GM21528 (cell line): Measurements from ENCODE around the gene BRIP1.
"Not testable (repeated sequence)": the region's sequence is repeated elsewhere in the genome, so short reads cannot be mapped to it uniquely, and the experiment has no call there.

Experiments used
- ATAC-seq: cut with Tn5 transposase; IDR thresholded peaks from one replicate; pipeline ENCODE4 v1.9.1; 2021; ENCODE audit warnings: mild to moderate bottlenecking, moderate library complexity; ENCODE audit not compliant: unreplicated experiment, low FRiP score

Gene BRIP1

GRCh38 chr17:61868074-61868473, 4.7 kb upstream of the BRIP1 start:
- ATAC-seq = no peak

DNA sequence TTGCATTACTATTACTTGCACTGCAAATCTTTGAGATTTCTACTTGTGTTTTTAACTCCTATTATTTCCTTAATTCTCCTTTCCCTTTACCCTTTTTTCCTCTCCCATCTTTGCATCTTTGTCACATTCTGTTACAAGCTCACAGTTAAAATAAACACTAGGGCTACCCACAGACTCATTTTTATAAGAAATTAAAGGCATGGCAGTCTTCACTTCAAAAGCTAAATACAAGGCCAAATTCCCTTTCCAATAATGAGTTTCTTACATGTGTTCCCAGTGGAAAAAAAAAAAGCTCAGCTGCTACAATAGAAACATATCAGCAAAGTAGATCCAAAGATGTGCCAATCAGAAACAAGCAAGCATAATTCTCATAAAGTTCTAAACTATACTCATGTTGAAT, 3.7 kb upstream of the BRIP1 start:
- ATAC-seq = no peak

DNA sequence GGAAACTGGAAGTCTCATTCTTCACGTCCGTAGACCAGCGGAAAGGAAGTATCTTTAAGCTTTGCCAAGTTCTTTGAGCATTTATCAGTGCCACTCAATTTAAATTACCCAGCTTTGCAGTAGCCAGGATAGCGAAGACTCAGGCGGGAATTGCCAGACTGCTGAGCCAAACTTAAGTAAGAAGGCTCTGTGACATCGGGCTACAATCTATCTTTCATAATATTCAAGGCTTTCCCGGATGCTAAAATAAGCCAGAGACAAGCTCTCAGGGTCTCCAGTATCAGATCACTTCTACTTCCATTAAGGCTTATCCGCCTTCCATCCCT, 436 bp upstream of the BRIP1 start:
- ATAC-seq = peak; percentile 29

- no peak for ATAC-seq
These were observed 1.2 kb downstream of the BRIP1 start for GRCh38 chr17:61862105-61862574.

DNA sequence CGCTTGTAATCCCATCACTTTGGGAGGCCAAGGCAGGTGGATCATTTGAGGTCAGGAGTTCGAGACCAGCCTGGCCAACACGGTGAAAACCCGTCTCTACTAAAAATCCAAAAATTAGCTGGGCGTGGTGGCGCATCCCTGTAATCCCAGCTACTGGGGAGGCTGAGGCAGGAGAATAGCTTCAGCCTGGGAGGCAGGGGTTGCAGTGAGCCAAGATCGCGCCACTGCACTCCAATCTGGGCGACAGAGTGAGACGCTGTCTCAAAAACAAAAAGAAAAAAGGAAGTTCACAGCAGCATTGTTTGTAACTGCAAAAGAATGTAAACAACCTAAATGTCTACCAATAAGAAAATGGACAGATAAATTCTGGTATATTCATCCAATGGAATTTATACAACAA, 2.9 kb downstream of the BRIP1 start:
- not testable (repeated sequence) for ATAC-seq

DNA sequence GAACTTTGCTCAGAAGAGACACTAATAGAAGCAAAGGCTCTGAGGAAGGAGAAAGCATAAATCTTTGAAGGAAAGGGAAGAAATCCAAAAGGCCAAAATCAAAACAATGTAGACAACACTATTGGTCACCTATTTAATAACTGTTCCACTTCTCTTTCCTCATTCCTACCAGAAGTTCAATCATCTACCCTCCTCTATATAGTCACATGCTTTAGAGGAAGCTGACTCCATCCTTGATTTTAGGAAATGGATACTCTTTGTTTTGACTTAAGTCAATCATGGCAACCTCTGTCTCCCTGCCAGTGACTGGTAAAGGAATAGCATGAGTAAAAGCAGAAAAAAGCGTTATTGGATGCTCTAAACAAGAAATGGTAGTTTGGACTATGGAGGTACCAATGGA, 7.3 kb downstream of the BRIP1 start:
- ATAC-seq = no peak

GRCh38 chr17:61852857-61853256, 10.5 kb downstream of the BRIP1 start:
- no peak for ATAC-seq

- ATAC-seq = no peak
These were observed 13.7 kb downstream of the BRIP1 start for GRCh38 chr17:61849674-61850073.

- ATAC-seq = no peak
These were observed 14.4 kb downstream of the BRIP1 start for GRCh38 chr17:61848896-61849295.

DNA sequence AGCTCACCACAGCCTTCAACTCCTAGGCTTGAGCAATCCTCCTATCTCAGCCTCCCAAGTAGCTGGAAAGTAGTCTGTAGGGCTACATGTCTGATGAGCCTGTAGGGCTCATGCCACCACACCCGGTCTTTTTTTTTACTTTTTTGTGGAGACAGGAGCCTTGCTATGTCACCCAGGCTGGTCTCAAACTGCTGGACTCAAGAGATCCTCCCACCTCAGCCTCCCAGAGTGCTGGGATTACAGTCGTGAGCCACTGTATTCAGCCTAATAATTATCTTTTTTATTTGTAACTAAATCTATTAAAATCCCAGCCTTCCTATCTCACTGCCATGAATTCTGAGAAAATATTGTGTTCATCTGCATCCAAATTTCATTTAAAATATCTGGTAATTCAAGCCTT, 15.1 kb downstream of the BRIP1 start:
- no peak for ATAC-seq

DNA sequence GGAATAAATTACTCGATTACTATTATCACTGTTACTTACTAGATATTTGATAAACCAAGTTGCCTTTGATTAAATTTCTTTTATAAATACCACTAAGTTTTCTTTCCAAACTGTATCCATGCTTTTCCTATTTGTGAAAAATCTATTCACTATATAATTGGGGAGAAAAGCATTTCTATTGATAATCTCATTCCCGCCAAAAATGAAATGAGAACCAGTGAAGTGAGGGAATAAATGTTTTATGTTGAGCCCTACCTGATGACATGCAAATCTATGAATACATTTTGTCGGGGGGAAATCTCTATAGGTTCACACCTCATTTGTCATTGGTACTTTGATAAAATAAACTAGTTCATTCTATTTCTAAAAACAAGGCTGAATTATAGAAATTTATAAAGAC, 15.7 kb downstream of the BRIP1 start:
- no peak for ATAC-seq

- no peak for ATAC-seq
These were observed 16.5 kb downstream of the BRIP1 start for GRCh38 chr17:61846761-61847375.

GRCh38 chr17:61846088-61846487, 17.2 kb downstream of the BRIP1 start:
- ATAC-seq = no peak

DNA sequence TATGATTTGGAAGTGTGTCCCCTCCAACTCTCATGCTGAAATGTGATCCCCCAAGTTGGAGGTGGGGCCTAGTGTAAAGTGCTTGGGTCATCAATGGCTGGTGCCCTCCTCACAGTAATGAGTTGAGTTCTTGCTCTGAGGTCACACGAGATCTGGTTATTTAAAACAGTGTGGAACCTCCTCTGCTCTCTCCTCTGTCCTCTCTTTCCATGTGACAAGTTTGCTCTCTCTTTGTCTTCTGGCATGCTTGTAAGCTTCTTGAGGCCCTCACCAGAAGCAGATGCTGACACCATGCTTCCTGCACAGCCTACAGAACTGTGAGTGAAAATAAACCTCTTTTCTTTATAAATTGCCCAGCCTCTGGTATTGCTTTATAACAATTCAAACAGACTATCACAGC, 19.9 kb downstream of the BRIP1 start:
- no peak for ATAC-seq

DNA sequence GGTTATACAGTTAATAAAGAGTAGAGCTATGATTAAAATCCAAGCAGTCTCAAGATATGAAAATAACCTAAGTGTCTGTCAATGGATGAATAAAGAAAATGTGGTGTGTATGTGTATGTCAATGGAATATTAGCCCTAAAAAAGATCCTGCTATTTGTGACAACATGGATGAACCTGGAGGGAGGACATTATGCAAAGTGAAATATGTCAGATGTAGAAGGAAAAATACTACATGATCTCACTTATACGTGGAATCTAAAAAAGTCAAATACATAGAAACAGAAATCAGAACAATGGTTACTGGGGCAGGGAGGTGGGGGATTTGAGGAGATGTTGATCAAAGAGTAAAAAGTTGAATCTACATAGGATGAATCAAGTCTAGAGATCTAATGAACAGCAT, 20.4 kb downstream of the BRIP1 start:
- no peak for ATAC-seq

GRCh38 chr17:61839300-61839786, 24.0 kb downstream of the BRIP1 start:
- no peak for ATAC-seq

GRCh38 chr17:61837175-61838051, 25.9 kb downstream of the BRIP1 start:
- no peak for ATAC-seq

GRCh38 chr17:61836266-61837174, 26.8 kb downstream of the BRIP1 start:
- no peak for ATAC-seq

- no peak for ATAC-seq
These were observed 27.7 kb downstream of the BRIP1 start for GRCh38 chr17:61835606-61836005.

- no peak for ATAC-seq
These were observed 28.7 kb downstream of the BRIP1 start for GRCh38 chr17:61834610-61835009.
